ENCODE data around the gene MAP4.

Gene MAP4

GRCh38 chr3:47870156-47870555, 146.1 kb downstream of the MAP4 start:
- Histone ChIP-seq H3K4me3 (ENCODE audit: low read depth, low read length) (no peak overlapping the region), H3K36me3 (ENCODE audit: control insufficient read depth, insufficient read depth, low read length) (peaks cover 57% of the 10 kb centered on the region), H3K27me3 (ENCODE audit: control insufficient read depth, insufficient read depth, low read length) (no peaks in the 10 kb centered on the region), H3K9me3 (ENCODE audit: control insufficient read depth, insufficient read depth, low read length) (no peaks in the 10 kb centered on the region), H3K9ac (ENCODE audit: low read depth, low read length) (no peak overlapping the region), H3K4me1 (ENCODE audit: control insufficient read depth, insufficient read depth, low read length) (no peaks in the 10 kb centered on the region)

DNA sequence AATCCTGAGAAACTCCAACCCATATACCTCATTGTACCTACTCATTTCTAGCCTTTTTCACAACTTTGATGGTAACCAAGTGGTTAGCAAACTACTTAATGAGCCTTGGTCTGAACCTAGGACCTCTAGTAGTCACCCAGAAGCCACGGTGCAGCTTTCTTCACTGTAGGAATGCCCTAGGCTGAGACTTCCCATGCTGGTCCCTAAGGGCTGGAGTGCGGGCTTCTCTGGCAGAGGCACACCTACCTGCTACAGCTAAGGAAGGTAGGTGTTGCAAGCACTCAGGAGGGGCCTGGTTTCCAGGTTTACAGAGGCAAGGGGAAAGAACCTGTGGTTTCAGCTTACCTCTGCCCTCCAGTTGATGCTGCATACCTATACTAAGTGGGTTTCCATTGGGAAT, 147.9 kb downstream of the MAP4 start:
- Histone ChIP-seq H3K27me3 (ENCODE audit: control insufficient read depth, insufficient read depth, low read length) (no peaks in the 10 kb centered on the region), H3K4me1 (ENCODE audit: control insufficient read depth, insufficient read depth, low read length) (no peaks in the 10 kb centered on the region), H3K4me3 (ENCODE audit: low read depth, low read length) (no peak overlapping the region), H3K36me3 (ENCODE audit: control insufficient read depth, insufficient read depth, low read length) (peaks cover 65% of the 10 kb centered on the region), H3K9me3 (ENCODE audit: control insufficient read depth, insufficient read depth, low read length) (no peaks in the 10 kb centered on the region), H3K9ac (ENCODE audit: low read depth, low read length) (no peak overlapping the region)

DNA sequence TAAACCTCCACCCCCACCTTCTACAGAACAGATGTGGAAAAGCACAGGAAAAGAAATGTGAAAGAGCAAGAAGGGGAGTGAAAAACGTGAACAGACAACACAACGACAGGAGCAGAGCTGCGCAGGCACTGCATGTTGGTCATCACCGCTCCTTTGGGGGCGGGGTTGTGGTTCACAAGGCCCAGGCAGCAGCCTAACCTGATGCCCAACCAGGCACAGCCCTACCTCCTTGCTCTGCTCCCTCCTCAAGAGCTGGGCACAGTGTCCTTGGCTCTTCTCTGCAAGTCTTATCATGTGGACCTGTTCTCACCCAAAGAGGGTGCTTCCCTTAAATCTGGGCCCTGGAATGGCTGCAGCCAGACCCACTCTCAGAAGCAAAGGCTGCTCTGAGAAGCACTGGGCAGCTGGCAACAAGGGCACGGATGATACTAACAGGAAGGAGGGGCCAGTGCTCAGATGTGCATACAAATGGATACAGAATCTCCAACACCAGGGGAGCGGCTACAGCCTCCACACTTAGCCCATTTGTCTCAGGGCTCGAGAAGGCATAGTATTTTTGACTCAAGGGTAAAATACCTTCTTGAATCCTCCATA, 148.7 kb downstream of the MAP4 start:
- Histone ChIP-seq H3K9ac (ENCODE audit: low read depth, low read length) (no peak overlapping the region), H3K4me3 (ENCODE audit: low read depth, low read length) (no peak overlapping the region), H3K4me1 (ENCODE audit: control insufficient read depth, insufficient read depth, low read length) (no peaks in the 10 kb centered on the region), H3K36me3 (ENCODE audit: control insufficient read depth, insufficient read depth, low read length) (peaks cover 66% of the 10 kb centered on the region), H3K27me3 (ENCODE audit: control insufficient read depth, insufficient read depth, low read length) (no peaks in the 10 kb centered on the region), H3K9me3 (ENCODE audit: control insufficient read depth, insufficient read depth, low read length) (no peaks in the 10 kb centered on the region)

GRCh38 chr3:47865192-47865591, 151.0 kb downstream of the MAP4 start:
- Histone ChIP-seq H3K9ac (ENCODE audit: low read depth, low read length) (no peak overlapping the region), H3K27me3 (ENCODE audit: control insufficient read depth, insufficient read depth, low read length) (no peaks in the 10 kb centered on the region), H3K36me3 (ENCODE audit: control insufficient read depth, insufficient read depth, low read length) (peaks cover 49% of the 10 kb centered on the region), H3K9me3 (ENCODE audit: control insufficient read depth, insufficient read depth, low read length) (no peaks in the 10 kb centered on the region), H3K4me1 (ENCODE audit: control insufficient read depth, insufficient read depth, low read length) (no peaks in the 10 kb centered on the region), H3K4me3 (ENCODE audit: low read depth, low read length) (no peak overlapping the region)

GRCh38 chr3:47863391-47864128, 152.7 kb downstream of the MAP4 start:
- Histone ChIP-seq H3K4me3 (ENCODE audit: low read depth, low read length) (no peak overlapping the region), H3K9ac (ENCODE audit: low read depth, low read length) (no peak overlapping the region), H3K36me3 (ENCODE audit: control insufficient read depth, insufficient read depth, low read length) (peaks cover 34% of the 10 kb centered on the region), H3K4me1 (ENCODE audit: control insufficient read depth, insufficient read depth, low read length) (no peaks in the 10 kb centered on the region), H3K9me3 (ENCODE audit: control insufficient read depth, insufficient read depth, low read length) (no peaks in the 10 kb centered on the region), H3K27me3 (ENCODE audit: control insufficient read depth, insufficient read depth, low read length) (no peaks in the 10 kb centered on the region)

DNA sequence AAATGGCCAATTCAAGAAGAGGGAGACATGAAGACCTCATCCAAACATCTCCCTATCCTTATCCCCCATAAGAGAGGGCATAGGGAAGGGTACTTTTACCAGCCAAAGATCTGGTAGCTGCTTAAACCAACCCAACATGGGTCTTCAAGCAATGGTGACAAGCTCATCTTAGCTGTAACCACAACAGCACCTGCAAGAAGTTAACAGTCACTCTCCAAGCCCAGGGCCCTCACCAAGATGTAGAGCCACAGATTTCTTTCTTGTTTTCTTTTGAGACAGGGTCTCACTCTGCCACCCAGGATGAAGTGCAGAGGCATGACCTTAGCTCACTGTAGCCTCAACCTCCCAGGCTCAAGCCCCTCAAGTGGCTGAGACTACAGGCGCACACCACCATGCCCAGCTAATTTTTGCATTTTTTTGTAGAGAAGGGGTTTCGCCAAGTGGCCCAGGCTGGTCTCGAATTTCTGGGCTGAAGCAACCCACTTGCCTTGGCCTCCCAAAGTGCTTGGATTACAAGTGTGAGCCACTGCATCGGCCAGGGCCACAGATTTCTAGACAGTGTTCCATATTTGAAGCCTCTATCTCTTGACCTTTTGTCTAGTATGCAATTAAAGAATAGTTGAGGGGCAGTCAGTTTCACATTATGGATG, 156.1 kb downstream of the MAP4 start:
- Histone ChIP-seq H3K9ac (ENCODE audit: low read depth, low read length) (no peak overlapping the region), H3K36me3 (ENCODE audit: control insufficient read depth, insufficient read depth, low read length) (peaks cover 32% of the 10 kb centered on the region), H3K27me3 (ENCODE audit: control insufficient read depth, insufficient read depth, low read length) (no peaks in the 10 kb centered on the region), H3K4me1 (ENCODE audit: control insufficient read depth, insufficient read depth, low read length) (no peaks in the 10 kb centered on the region), H3K4me3 (ENCODE audit: low read depth, low read length) (no peak overlapping the region), H3K9me3 (ENCODE audit: control insufficient read depth, insufficient read depth, low read length) (no peaks in the 10 kb centered on the region)

- Histone ChIP-seq H3K4me1 (ENCODE audit: control insufficient read depth, insufficient read depth, low read length) (no peaks in the 10 kb centered on the region), H3K4me3 (ENCODE audit: low read depth, low read length) (no peak overlapping the region), H3K27me3 (ENCODE audit: control insufficient read depth, insufficient read depth, low read length) (no peaks in the 10 kb centered on the region), H3K9me3 (ENCODE audit: control insufficient read depth, insufficient read depth, low read length) (no peaks in the 10 kb centered on the region), H3K9ac (ENCODE audit: low read depth, low read length) (no peak overlapping the region), H3K36me3 (ENCODE audit: control insufficient read depth, insufficient read depth, low read length) (peaks cover 46% of the 10 kb centered on the region)
These were observed 159.1 kb downstream of the MAP4 start for GRCh38 chr3:47857151-47857550.

DNA sequence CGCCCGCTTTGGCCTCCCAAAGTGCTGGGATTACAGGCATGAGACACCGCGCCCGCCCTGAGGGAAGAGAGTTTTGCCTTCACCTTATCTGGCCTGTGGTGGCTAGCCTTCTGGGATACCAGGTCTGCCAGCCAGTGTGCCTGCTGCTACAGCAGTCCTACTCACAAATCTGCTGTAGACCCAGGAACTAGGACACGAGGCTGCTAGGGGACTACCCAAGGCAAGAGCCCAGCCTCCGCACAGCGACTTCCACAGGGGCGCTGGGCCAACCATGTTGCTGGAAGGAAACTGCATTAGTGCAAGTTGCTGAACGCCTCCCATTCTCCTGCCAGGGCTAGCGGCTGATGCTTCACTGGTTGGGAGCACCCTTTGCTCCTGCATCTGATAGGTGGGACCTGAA, 159.5 kb downstream of the MAP4 start:
- H3K9ac ChIP-seq (ENCODE audit: low read depth, low read length), result no peak overlapping the region
- H3K9me3 ChIP-seq (ENCODE audit: control insufficient read depth, insufficient read depth, low read length), result no peaks in the 10 kb centered on the region
- no peak overlapping the region for H3K4me3 ChIP-seq (ENCODE audit: low read depth, low read length)
- peaks cover 50% of the 10 kb centered on the region for H3K36me3 ChIP-seq (ENCODE audit: control insufficient read depth, insufficient read depth, low read length)
- H3K4me1 ChIP-seq (ENCODE audit: control insufficient read depth, insufficient read depth, low read length), result no peaks in the 10 kb centered on the region
- no peaks in the 10 kb centered on the region for H3K27me3 ChIP-seq (ENCODE audit: control insufficient read depth, insufficient read depth, low read length)

DNA sequence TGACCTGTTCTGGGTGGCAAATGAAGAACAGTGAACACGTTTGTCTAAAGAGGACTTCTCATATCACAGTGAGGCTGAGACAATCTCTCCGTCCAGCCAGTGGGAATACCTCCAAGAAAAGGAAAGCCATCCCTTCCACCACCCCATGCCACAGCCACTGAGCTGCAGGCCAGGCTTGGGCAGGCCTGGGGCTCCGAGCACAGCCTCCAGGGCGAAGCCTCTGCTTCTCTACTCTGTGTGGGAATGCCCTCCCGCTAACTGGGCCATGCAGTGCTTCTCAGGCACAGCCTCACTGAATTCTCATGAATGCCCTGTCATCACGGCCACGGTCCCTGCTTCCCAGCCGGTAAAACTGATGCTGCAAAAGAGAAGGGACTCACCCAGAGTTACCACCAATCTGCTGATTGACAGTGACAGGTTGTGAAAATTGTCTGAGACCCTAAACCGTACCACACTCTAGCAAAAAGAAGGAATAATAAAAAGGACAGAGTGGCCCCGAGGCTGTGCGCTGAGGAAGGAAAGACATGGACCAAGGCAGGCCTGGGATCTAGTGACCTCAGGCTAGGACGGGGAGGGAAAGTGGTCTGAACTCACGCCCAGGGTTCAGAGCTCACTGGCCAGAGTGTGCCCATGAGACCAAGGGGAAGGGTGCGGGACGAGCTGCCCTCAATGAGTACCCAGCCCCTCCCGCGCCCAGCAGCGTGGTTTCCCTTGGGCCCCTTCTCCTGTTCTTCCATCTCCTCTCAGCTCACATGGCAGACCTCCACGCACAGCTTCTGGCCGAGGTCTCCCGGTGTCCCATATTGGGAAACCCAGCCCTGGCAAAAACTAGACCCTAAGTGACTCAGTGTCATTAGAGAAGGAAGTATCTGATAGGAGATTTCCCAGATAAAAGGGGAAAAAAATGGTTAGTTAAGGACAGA, 160.5 kb downstream of the MAP4 start:
- no peaks in the 10 kb centered on the region for H3K9me3 ChIP-seq (ENCODE audit: control insufficient read depth, insufficient read depth, low read length)
- no peaks in the 10 kb centered on the region for H3K4me1 ChIP-seq (ENCODE audit: control insufficient read depth, insufficient read depth, low read length)
- no peak overlapping the region for H3K9ac ChIP-seq (ENCODE audit: low read depth, low read length)
- peaks cover 58% of the 10 kb centered on the region for H3K36me3 ChIP-seq (ENCODE audit: control insufficient read depth, insufficient read depth, low read length)
- H3K27me3 ChIP-seq (ENCODE audit: control insufficient read depth, insufficient read depth, low read length), result no peaks in the 10 kb centered on the region
- H3K4me3 ChIP-seq (ENCODE audit: low read depth, low read length), result no peak overlapping the region

DNA sequence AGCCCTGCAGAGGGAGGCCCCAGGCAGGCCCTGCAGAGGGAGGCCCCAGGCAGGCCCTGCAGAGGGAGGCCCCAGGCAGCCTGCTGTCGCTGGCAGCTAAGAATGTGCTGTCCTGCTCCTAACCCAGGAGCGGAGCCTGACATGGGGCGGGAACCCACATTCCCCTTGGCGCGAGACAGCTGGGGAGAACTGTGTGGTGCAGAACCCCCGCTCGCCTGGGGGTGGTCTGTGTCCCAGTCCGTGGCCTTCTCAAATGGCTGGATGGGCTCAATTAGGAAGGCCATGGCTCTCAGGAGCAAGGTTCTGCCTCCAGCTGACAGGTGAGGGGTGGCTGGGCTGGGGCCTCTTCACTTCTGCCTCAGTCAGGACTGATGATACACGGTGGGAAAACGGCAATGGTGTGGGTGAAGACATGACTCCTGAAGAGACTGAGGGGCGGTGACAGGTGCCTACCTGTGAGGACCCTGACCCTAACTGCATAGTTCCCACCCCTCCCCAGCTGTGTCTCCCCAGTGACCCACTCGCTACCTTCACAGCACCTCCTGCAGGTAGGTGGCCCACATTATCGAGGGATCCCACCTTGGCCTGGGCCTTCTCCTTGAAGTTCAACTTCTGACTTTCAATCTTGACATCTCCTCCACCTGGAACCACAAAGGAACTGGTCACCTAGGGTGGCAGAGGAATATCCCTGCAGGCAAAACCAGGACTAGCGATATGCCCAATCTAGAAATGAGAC, 161.3 kb downstream of the MAP4 start:
- H3K4me3 ChIP-seq (ENCODE audit: low read depth, low read length), result no peak overlapping the region
- H3K4me1 ChIP-seq (ENCODE audit: control insufficient read depth, insufficient read depth, low read length), result no peaks in the 10 kb centered on the region
- H3K9me3 ChIP-seq (ENCODE audit: control insufficient read depth, insufficient read depth, low read length), result no peaks in the 10 kb centered on the region
- no peak overlapping the region for H3K9ac ChIP-seq (ENCODE audit: low read depth, low read length)
- H3K27me3 ChIP-seq (ENCODE audit: control insufficient read depth, insufficient read depth, low read length), result no peaks in the 10 kb centered on the region
- H3K36me3 ChIP-seq (ENCODE audit: control insufficient read depth, insufficient read depth, low read length), result peaks cover 65% of the 10 kb centered on the region

- Histone ChIP-seq H3K9me3 (ENCODE audit: control insufficient read depth, insufficient read depth, low read length) (no peaks in the 10 kb centered on the region), H3K27me3 (ENCODE audit: control insufficient read depth, insufficient read depth, low read length) (no peaks in the 10 kb centered on the region), H3K36me3 (ENCODE audit: control insufficient read depth, insufficient read depth, low read length) (peaks cover 71% of the 10 kb centered on the region)
These were observed 161.9 kb downstream of the MAP4 start for GRCh38 chr3:47854267-47854666.

More at GRCh38 chr3:47854267-47854666, 161.9 kb downstream of the MAP4 start:
- H3K4me1 ChIP-seq (ENCODE audit: control insufficient read depth, insufficient read depth, low read length), result no peaks in the 10 kb centered on the region
- H3K4me3 ChIP-seq (ENCODE audit: low read depth, low read length), result no peak overlapping the region
- H3K9ac ChIP-seq (ENCODE audit: low read depth, low read length), result no peak overlapping the region

Measured in iPS-15b (cell line).